SH-SY5Y (cell line): ENCODE measurements around the gene RASGRF1.

Experiments used
- GATA2 ChIP-seq: IDR thresholded peaks from 2 replicates; pipeline ENCODE4 v1.6.1; 2011; ENCODE audit warnings: mild to moderate bottlenecking, low read depth, low read length
- GATA3 ChIP-seq: IDR thresholded peaks from 2 replicates; pipeline ENCODE4 v1.6.1; 2011; ENCODE audit warnings: low read depth, mild to moderate bottlenecking, low read length, moderate library complexity

DNA sequence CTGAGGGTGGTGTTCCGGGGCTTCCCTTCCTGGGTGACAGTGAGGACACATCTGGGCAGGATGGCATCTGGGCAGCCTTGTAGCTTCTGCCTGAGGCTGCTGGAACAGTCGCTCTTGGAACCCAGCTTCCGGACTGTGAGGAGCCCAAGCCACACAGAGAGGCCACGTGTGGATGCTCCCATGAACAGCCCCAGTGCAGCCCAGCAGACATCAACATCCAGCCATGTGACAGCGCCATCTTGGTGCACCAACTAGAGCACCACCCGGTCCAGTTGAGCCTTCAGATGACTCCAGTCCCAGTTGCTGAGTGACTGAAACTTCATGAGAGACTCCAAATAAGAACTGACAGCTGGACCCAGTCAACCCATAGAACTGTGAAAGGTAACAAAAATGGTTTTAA lies 130.3 kb downstream of the RASGRF1 start:
- TF ChIP-seq GATA3 (no peak), GATA2 (no peak)
